ENCODE data around the gene ADGRB3.

The ADGRB3 gene

GRCh38 chr6:69155467-69155866 is 520.4 kb downstream of the ADGRB3 start:
- DNase-seq: no peak

- DNase-seq: no peak
Measured at GRCh38 chr6:69162811-69163210, 527.7 kb downstream of the ADGRB3 start.

- DNase-seq: no peak
Measured at GRCh38 chr6:69164564-69165229, 529.6 kb downstream of the ADGRB3 start.

GRCh38 chr6:69179681-69180080 is 544.6 kb downstream of the ADGRB3 start:
- no peak for DNase-seq

GRCh38 chr6:69180361-69181067 is 545.4 kb downstream of the ADGRB3 start:
- no peak for DNase-seq

GRCh38 chr6:69181964-69182363 is 546.9 kb downstream of the ADGRB3 start:
- DNase-seq: no peak

GRCh38 chr6:69185276-69185675 is 550.2 kb downstream of the ADGRB3 start:
- DNase-seq: no peak

GRCh38 chr6:69202768-69203167 is 567.7 kb downstream of the ADGRB3 start:
- DNase-seq: no peak

- no peak for DNase-seq
Measured at GRCh38 chr6:69216127-69216526, 581.0 kb downstream of the ADGRB3 start.

GRCh38 chr6:69217343-69217742 is 582.3 kb downstream of the ADGRB3 start:
- no peak for DNase-seq

GRCh38 chr6:69220375-69220774 is 585.3 kb downstream of the ADGRB3 start:
- no peak for DNase-seq

GRCh38 chr6:69232008-69232407 is 596.9 kb downstream of the ADGRB3 start:
- no peak for DNase-seq

GRCh38 chr6:69232496-69232895 is 597.4 kb downstream of the ADGRB3 start:
- DNase-seq: no peak

GRCh38 chr6:69232911-69233448 is 597.9 kb downstream of the ADGRB3 start:
- DNase-seq: peak; percentile 69

- no peak for DNase-seq
Measured at GRCh38 chr6:69238067-69238466, 603.0 kb downstream of the ADGRB3 start.

GRCh38 chr6:69246983-69247382 is 611.9 kb downstream of the ADGRB3 start:
- no peak for DNase-seq

GRCh38 chr6:69261010-69261409 is 625.9 kb downstream of the ADGRB3 start:
- no peak for DNase-seq

GRCh38 chr6:69263297-69263696 is 628.2 kb downstream of the ADGRB3 start:
- no peak for DNase-seq

- DNase-seq: no peak
Measured at GRCh38 chr6:69265090-69265489, 630.0 kb downstream of the ADGRB3 start.

- DNase-seq: no peak
Measured at GRCh38 chr6:69265706-69266105, 630.6 kb downstream of the ADGRB3 start.

- DNase-seq: no peak
Measured at GRCh38 chr6:69276204-69276603, 641.1 kb downstream of the ADGRB3 start.

- DNase-seq: no peak
Measured at GRCh38 chr6:69279805-69280204, 644.7 kb downstream of the ADGRB3 start.

- no peak for DNase-seq
Measured at GRCh38 chr6:69280858-69281257, 645.8 kb downstream of the ADGRB3 start.

GRCh38 chr6:69284176-69284730 is 649.2 kb downstream of the ADGRB3 start:
- DNase-seq: no peak

Data from activated CD8-positive, alpha-beta memory T cell treated with anti-CD3 and anti-CD28 coated beads, Interleukin-2, amount 50 U/mL, for 48 hours (primary cell).